Lung (tissue), 12 donors: ENCODE data around the gene CLCNKA. TPM values are rescaled to one million over a fixed set of nuclear protein-coding genes. Genes with fewer than 3 reads are reported as not detected.

Experiments used
- ATAC-seq: fragments of 200-7000 bp; cut with Tn5 transposase; one replicate; pipeline ENCODE4 v1.9.1; 2020; ENCODE audit warnings: moderate number of reproducible peaks; ENCODE audit not compliant: insufficient read depth, low FRiP score
- DNase-seq, 3 donors: peaks; one replicate each; pipeline ENCODE4 v3.0.0-alpha.2; 2013 to 2017
- H3K27ac ChIP-seq, 2 donors: one replicate each; pipeline ENCODE4 v1.5.1; 2013; ENCODE audit warnings: mild to moderate bottlenecking in 2 of 2, moderate library complexity in 2 of 2, control low read depth in 1 of 2, inconsistent platforms in 1 of 2, low read depth in 1 of 2, low read length in 1 of 2
- H3K27me3 ChIP-seq, 3 donors: one replicate each; pipeline ENCODE4 v1.5.1; 2013; ENCODE audit warnings: low read length in 2 of 3; ENCODE audit not compliant: control insufficient read depth in 3 of 3, insufficient read depth in 3 of 3
- H3K36me3 ChIP-seq, 4 donors: one replicate each; pipeline ENCODE4 v1.5.1; 2013; ENCODE audit warnings: low read length in 4 of 4, mild to moderate bottlenecking in 1 of 4, moderate library complexity in 1 of 4; ENCODE audit not compliant: control insufficient read depth in 4 of 4, insufficient read depth in 4 of 4
- H3K4me1 ChIP-seq, 5 donors: one replicate each; pipeline ENCODE4 v1.5.1; 2013; ENCODE audit warnings: low read length in 5 of 5, mild to moderate bottlenecking in 2 of 5, moderate library complexity in 1 of 5; ENCODE audit not compliant: control insufficient read depth in 5 of 5, insufficient read depth in 5 of 5
- H3K4me3 ChIP-seq: one replicate; pipeline ENCODE4 v1.5.1; 2013; ENCODE audit warnings: mild to moderate bottlenecking, control low read depth, moderate library complexity
- H3K9ac ChIP-seq, 2 donors: one replicate each; pipeline ENCODE4 v1.5.1; 2013; ENCODE audit warnings: low read length in 2 of 2, control low read depth in 1 of 2; ENCODE audit not compliant: insufficient read depth in 1 of 2
- H3K9me3 ChIP-seq, 4 donors: one replicate each; pipeline ENCODE4 v1.5.1; 2013; ENCODE audit warnings: low read length in 3 of 4, mild to moderate bottlenecking in 1 of 4, moderate library complexity in 1 of 4; ENCODE audit not compliant: control insufficient read depth in 4 of 4, insufficient read depth in 3 of 4
- WGBS, 2 donors: extraction: QIAGEN DNeasy Blood & Tissue Kit; methylation state at CpG; one replicate each; pipeline ENCODE4 v1.1.7; 2013; 5-methylcytosine and 5-hydroxymethylcytosine counted together
- polyA plus RNA-seq, 2 donors: library from polyadenylated mRNA; stranded (reverse); fragments of 200-250 nt; gene quantifications; one replicate each; pipeline ENCODE4 v1.2.1, GENCODE V29; 2013
- total RNA-seq, 2 donors: library from RNA; depleted of rRNA in 1 of 2; stranded (reverse); fragments of >200 nt in 1 of 2; gene quantifications; one replicate each; pipeline ENCODE4 v1.2.1, GENCODE V29; 2014 to 2021
- TF ChIP-seq, protein P1 (sequence below): IDR thresholded peaks from 2 replicates; pipeline ENCODE4 v1.5.1; 2012; ENCODE audit warnings: mild to moderate bottlenecking; ENCODE audit errors: control extremely low read depth, extremely low read depth
- donor health status: control.
- donor health status: control.
- donor health status: Bipolar disorder and iron deficiency.
- donor health status: healthy.
- donor health status: DM: yes; HTN: yes; CAD: no.

CLCNKA gene
- total and polyA plus RNA-seq, 4 donors: 0.10 to 1.3 (median 0.17) TPM; not detected in 1

DNA sequence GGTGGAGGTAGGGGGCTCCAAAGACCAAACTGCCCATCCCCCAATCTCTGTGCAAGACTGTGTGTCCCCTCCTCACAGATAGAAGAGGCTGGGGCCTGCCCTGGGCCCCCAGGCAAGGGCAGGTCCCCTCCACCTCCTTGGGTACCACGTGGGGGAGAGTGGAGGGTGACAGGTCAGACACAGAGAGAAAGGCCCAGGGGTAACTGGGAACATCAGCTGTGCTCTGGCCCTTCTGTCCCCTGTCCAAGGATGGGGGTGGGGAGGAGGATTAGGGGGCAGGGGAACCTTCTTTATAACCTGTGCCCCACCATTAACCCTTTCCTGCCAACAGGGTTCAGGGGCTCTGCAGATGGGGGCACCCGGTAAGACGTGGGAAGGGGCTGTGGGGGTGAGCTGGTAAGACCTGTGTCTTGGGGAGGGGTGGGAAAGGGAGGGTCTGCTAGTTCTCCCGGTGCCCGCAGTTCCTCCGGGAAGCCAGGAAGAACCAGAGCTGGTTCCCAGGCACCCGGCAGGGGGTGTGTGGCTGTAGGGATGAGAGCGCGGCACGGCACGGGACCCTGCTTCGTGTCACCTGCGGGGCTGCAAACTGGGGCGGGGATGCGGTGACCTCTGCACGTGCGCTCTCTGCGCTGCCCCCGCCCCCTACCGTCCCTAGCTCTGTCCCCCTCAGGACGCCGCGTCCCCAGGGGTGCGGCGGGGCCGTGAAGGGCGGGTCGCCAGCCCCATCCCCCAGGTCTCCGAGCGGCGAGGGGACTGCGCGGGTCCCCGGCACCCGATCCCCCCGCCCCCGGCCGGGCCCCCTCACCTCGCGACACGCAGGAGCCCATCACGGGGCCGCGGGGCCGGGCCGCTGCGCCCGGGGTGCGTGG, 51.0 kb downstream of the CLCNKA start:
- Histone ChIP-seq H3K9ac (no peak overlapping the region), H3K9me3 (no peaks in the 10 kb centered on the region), H3K36me3 (no peaks in the 10 kb centered on the region), H3K27ac (no peak overlapping the region), H3K27me3 (peaks cover 4 to 12% (median 6%) of the 10 kb centered on the region in 3 donors), H3K4me3 (no peak overlapping the region), H3K4me1 (peaks cover 0 to 5% (median 3%) of the 10 kb centered on the region in 5 donors)
- WGBS, 2 donors: 6 to 14% methylated on average over 23 to 49 of the region's 49 CpGs
- DNase-seq: no peak
- ATAC-seq: no peak
- TF ChIP-seq, protein P1, sequence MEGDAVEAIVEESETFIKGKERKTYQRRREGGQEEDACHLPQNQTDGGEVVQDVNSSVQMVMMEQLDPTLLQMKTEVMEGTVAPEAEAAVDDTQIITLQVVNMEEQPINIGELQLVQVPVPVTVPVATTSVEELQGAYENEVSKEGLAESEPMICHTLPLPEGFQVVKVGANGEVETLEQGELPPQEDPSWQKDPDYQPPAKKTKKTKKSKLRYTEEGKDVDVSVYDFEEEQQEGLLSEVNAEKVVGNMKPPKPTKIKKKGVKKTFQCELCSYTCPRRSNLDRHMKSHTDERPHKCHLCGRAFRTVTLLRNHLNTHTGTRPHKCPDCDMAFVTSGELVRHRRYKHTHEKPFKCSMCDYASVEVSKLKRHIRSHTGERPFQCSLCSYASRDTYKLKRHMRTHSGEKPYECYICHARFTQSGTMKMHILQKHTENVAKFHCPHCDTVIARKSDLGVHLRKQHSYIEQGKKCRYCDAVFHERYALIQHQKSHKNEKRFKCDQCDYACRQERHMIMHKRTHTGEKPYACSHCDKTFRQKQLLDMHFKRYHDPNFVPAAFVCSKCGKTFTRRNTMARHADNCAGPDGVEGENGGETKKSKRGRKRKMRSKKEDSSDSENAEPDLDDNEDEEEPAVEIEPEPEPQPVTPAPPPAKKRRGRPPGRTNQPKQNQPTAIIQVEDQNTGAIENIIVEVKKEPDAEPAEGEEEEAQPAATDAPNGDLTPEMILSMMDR: no peak

DNA sequence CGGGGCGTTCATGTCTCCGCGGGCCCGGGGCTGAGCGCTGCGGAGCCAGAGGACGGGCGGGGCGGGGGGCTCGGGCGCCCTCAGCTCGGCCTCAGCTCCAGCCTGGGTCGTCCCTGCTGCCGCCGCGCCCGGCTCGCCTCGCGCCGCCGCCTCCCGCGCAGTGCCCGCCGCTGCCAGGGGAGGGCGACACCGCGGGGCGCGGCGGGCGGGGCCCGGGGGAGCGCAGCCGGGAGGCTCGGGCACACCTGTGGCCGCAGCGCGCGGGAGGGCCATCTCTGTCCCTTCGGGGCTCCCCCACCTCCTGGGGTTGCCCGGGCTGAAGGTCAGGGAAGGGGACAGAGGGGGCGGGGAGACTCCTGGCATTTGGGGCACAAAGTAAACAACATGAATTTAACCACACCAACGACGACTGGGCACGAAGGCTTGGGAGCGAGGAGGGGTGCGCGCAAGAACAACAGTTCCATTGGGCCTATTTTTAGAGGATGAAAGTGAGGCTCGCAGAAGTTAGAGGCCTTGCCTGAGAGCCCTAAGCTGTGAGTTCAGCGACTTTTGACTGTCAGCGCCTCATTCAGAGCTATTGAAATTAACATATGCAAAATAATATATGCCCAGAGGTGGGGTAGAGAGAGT, 51.8 kb downstream of the CLCNKA start, which contains the start of gene FAM131C:
TSS of gene FAM131C (minus strand) at position 162 of the 630 bp plus-strand sequence. CDS start 209 bp downstream, outside the sequence.
- H3K27me3 ChIP-seq: peaks cover 4 to 12% (median 6%) of the 10 kb centered on the region in 3 donors
- DNase-seq: peak in 1 of 3 donors; percentile 27
- no peak within 1 kb of the TSS for H3K4me3 ChIP-seq
- H3K27ac ChIP-seq: no peak within 1 kb of the TSS
- WGBS, 2 donors: 2% methylated on average over 20 to 54 of the region's 54 CpGs
- ATAC-seq: no peak
- peaks cover 0 to 5% (median 3%) of the 10 kb centered on the region in 5 donors for H3K4me1 ChIP-seq
- no peak within 1 kb of the TSS for H3K9ac ChIP-seq
- no peaks in the 10 kb centered on the region for H3K36me3 ChIP-seq
- no peaks in the 10 kb centered on the region for H3K9me3 ChIP-seq
- TF ChIP-seq, protein P1: peak; percentile 5

DNA sequence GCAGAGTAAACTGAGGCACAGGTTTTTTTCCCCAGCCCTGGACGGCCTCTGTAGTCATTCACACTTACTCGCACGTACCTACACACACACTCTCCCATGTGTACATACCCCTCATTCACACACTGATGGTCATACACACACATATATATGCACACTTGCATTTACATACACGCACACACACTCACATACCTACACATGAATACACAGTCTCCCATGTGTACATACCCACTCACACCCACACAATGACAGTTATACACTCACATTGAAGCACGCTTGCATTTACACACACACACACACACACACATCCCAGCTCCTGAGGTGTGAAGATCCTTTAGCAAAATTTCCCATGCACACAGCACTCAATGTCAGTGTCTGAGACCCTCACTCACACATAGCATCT, 52.4 kb downstream of the CLCNKA start:
- Histone ChIP-seq H3K9me3 (no peaks in the 10 kb centered on the region), H3K4me3 (no peak overlapping the region), H3K36me3 (no peaks in the 10 kb centered on the region), H3K27me3 (peaks cover 4 to 12% (median 6%) of the 10 kb centered on the region in 3 donors), H3K27ac (no peak overlapping the region), H3K4me1 (peaks cover 0 to 9% (median 2%) of the 10 kb centered on the region in 5 donors), H3K9ac (no peak overlapping the region)
- DNase-seq: no peak
- WGBS, 2 donors: 80 to 86% methylated on average over 5 of the region's 5 CpGs
- no peak for ATAC-seq
- TF ChIP-seq, protein P1: no peak
